GM18951 (cell line): Measurements from ENCODE around the gene UNC93B1.

Experiments
- POLR2A ChIP-seq: IDR thresholded peaks from 4 replicates; pipeline ENCODE4 v1.6.1; 2011; ENCODE audit warnings: mild to moderate bottlenecking; ENCODE audit not compliant: insufficient read length, insufficient read depth; ENCODE audit errors: extremely low read depth
- in situ Hi-C: fragments of 300-500 bp; cut with MboI; formaldehyde crosslinking; loops from one replicate; pipeline ENCODE4 v1.12.0; 2022; ENCODE audit warnings: low sequenced_read_pairs, mixed read lengths, inconsistent platforms; ENCODE audit not compliant: unreplicated experiment

UNC93B1 gene

GRCh38 chr11:68037411-68038225, 33.7 kb upstream of the UNC93B1 start:
- TF ChIP-seq POLR2A, result peak; percentile 13
- in situ Hi-C loops, result no loop called here

GRCh38 chr11:68036717-68037239, 32.9 kb upstream of the UNC93B1 start:
- no peak for TF ChIP-seq POLR2A
- in situ Hi-C loops, result no loop called here

GRCh38 chr11:68036141-68036716, 32.3 kb upstream of the UNC93B1 start:
- in situ Hi-C loops, result no loop called here

GRCh38 chr11:68035266-68035876, 31.5 kb upstream of the UNC93B1 start:
- TF ChIP-seq POLR2A, result no peak
- in situ Hi-C loops, result no loop called here

More at GRCh38 chr11:68036141-68036716, 32.3 kb upstream of the UNC93B1 start:
- no peak for TF ChIP-seq POLR2A

- in situ Hi-C loops, result no loop called here
- TF ChIP-seq POLR2A, result no peak
These were observed 29.8 kb upstream of the UNC93B1 start for GRCh38 chr11:68033708-68034045.

GRCh38 chr11:68032997-68033707, 29.3 kb upstream of the UNC93B1 start:
- TF ChIP-seq POLR2A, result no peak
- in situ Hi-C loops, result no loop called here

GRCh38 chr11:68032003-68032402, 28.1 kb upstream of the UNC93B1 start:
- TF ChIP-seq POLR2A, result no peak
- in situ Hi-C loops, result no loop called here

- in situ Hi-C loops, result no loop called here
- TF ChIP-seq POLR2A, result no peak
These were observed 27.2 kb upstream of the UNC93B1 start for GRCh38 chr11:68031144-68031464.

GRCh38 chr11:68030318-68031143, 26.6 kb upstream of the UNC93B1 start, which contains the start of gene NDUFS8:
TSS of gene NDUFS8 (plus strand) at chr11:68030681. CDS start at chr11:68032152, 1,471 bp downstream.
- peak; percentile 72 for TF ChIP-seq POLR2A
- in situ Hi-C loops, result no loop called here

GRCh38 chr11:68028802-68029545, 25.1 kb upstream of the UNC93B1 start:
- in situ Hi-C loops, result no loop called here

GRCh38 chr11:68027667-68028066, 23.8 kb upstream of the UNC93B1 start:
- no peak for TF ChIP-seq POLR2A
- in situ Hi-C loops, result no loop called here

More at GRCh38 chr11:68028802-68029545, 25.1 kb upstream of the UNC93B1 start:
- no peak for TF ChIP-seq POLR2A
